Dedifferentiated amniotic fluid mesenchymal stem cell (primary cell): ENCODE results near the gene RBM44.

Experiments used
- DNase-seq: peaks from one replicate; pipeline ENCODE4 v3.0.0-alpha.2; 2016; ENCODE audit errors: extremely low spot score

RBM44 gene

DNA sequence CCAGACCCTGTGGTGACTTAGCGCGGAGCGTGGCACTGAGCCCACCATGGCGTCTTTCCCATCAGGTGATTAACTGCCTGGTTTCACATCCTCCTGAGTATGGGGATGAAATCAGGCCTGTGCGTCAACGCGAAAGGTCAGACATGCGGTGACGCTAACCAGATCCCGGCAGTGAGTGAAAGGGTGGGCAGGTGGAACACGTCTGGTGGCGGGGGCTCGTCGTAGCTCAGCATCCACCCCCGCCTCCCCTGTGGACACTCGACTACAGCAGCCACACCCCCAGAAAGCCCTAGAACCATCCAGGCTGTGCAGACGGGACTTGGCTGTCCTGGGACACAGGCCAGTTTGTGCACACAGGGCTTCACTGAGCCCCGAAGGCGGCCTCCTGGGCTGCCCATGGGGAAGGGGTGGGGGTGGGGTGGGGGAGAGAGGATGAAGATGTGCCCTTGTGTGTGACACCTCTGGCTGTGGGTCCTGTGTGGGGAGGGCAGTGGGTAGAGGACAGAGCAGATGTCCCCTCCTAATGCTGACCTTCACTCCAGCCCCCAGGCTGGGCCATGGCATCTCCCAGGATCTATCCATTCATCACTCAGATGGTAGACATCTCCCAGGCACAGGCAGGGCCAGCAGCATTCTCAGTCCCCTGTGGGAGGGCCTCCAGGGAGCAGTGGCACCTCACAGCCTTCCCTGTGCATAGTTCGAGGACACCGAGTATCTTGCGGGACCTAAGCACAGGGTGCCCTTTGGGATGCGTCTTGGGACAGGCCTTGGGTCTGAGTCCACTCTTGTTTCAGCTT lies 88.3 kb downstream of the RBM44 start:
- no peak for DNase-seq

DNA sequence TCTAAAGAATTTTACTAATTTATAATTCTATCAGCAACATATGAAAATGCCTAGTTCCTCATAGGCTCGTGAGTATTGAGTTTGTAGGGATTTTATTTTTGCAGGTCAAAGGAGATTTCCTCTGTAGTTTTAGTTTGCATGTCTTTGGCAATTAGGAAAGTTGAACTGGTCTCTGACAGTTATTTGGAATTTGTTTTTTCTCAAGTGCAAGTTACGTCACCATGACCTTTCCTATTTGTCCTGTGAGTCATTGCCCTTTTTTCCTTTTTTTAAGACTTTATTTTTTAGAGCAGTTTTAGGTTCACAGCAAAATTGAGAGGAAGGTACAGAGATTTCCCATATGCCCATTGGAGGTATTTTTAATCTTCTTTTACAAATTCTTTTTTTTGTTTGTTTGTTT lies 89.8 kb downstream of the RBM44 start:
- peak; percentile 49 for DNase-seq

DNA sequence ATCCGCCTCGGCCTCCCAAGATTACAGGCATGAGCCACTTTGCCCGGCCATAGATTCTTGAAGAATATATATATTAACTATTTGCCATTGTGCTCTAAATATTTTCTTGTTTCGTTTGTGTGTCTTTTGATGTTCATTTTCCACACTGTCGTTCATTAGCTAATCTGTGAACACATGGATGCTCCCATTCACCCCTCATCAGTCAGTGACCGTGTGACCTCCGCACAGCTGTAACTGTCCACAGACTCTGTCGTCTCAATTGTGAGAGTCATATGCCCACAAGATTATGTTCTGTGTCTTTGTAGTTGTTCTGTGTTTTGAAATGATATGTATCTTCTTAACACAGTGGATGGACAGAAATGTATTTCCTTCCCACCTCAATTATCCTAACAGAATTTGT lies 90.4 kb downstream of the RBM44 start:
- no peak for DNase-seq

DNA sequence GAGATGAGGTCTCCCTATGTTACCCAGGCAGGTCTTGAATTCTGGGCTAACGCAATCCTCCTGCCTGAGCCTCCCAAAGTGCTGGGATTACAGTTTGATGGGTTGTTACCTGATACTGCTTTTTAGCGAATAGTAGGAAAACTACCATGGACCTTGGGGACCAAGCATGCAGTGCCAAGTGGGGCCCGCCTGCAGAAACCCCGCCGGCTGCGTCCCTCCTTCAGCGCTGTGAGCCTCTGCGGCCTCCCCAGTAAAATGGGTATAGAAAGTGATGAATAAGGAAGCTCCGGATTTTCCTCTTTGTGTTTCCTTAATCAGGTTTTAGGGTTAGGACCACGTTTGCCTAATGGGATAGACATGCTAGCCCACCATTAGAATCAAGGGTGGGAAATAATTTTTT lies 91.2 kb downstream of the RBM44 start:
- no peak for DNase-seq
